Measurements from ENCODE around the gene FADS1.

Gene FADS1

DNA sequence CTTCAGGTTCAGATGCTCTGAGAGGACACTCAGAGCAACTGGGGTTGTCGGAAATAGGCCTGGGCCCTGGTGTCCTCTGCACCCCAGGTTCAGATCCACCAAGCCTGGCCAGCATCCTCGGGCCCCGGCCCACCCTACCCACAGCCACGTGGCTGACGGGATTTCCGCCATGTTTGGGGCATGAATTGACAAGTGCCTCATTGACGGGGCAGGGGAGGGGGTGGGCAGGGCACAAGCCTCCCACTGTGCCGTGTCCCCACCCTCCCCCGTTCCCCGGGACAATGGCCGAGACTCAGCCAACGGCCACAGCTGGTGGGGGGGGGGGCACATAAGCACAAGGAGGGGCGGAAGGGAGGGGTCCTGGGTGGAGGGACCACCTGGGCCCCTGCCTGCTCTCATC lies 55.9 kb downstream of the FADS1 start:
- H3K27ac ChIP-seq (ENCODE audit: low read depth, low read length): no peak overlapping the region

DNA sequence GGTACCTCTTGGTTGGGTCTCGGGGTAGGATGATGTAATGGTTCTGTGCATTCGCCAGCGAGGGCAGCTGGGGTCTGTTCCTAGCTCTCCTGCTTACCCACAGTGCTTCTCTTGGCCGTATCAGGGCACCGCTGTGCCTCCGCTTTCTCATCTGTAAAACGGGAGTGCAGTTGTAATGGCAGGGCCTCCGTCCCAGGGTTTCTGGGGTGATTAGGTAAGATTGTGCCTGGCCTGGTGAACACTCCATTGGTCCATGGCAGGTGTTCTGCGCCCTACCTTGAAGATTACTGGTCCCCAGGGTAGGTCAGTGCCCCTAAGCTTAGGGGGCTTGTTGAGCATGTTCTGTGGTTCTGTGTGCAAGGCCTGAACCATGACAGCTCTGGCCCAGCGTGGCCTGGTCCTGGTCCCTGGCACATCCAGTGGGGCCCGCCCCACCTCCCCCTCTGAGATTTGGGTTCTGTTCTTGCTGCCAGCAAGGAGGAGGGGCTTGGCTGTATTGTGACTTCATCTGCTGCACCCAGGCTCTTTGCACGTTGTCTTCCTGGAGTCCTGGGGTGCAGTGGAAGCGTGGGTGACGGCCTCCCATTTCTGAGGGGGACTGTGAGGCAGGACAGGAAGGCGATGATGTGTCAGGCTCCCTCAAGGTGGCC lies 59.5 kb downstream of the FADS1 start:
- Histone ChIP-seq H3K4me2 (ENCODE audit: low read length) (no peak overlapping the region), H3F3A (ENCODE audit: control insufficient read depth, insufficient read depth) (no peaks in the 10 kb centered on the region), H3K4me1 (ENCODE audit: control insufficient read depth, low read length) (no peaks in the 10 kb centered on the region)

More for the DNA sequence above, 55.9 kb downstream of the FADS1 start:
- TF ChIP-seq, protein P1, sequence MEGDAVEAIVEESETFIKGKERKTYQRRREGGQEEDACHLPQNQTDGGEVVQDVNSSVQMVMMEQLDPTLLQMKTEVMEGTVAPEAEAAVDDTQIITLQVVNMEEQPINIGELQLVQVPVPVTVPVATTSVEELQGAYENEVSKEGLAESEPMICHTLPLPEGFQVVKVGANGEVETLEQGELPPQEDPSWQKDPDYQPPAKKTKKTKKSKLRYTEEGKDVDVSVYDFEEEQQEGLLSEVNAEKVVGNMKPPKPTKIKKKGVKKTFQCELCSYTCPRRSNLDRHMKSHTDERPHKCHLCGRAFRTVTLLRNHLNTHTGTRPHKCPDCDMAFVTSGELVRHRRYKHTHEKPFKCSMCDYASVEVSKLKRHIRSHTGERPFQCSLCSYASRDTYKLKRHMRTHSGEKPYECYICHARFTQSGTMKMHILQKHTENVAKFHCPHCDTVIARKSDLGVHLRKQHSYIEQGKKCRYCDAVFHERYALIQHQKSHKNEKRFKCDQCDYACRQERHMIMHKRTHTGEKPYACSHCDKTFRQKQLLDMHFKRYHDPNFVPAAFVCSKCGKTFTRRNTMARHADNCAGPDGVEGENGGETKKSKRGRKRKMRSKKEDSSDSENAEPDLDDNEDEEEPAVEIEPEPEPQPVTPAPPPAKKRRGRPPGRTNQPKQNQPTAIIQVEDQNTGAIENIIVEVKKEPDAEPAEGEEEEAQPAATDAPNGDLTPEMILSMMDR (IDR thresholded peaks at IDR 0.05; ENCODE audit: low read depth, low read length, poor library complexity, severe bottlenecking): no peak
- no peak for TF ChIP-seq EZH2phosphoT487 (IDR thresholded peaks at IDR 0.05; ENCODE audit: borderline replicate concordance, low read length)
- H3K9me3 ChIP-seq (ENCODE audit: control insufficient read depth, insufficient read depth, low read length): no peaks in the 10 kb centered on the region
- H3K4me2 ChIP-seq (ENCODE audit: low read length): no peak overlapping the region
- no peaks in the 10 kb centered on the region for H4K20me1 ChIP-seq (ENCODE audit: control insufficient read depth, insufficient read depth, low read depth, low read length)
- no peak overlapping the region for H3K4me3 ChIP-seq (ENCODE audit: low read length)
- no peaks in the 10 kb centered on the region for H3K27me3 ChIP-seq (ENCODE audit: control insufficient read depth, low read length)
- no peaks in the 10 kb centered on the region for H3K79me2 ChIP-seq (ENCODE audit: control insufficient read depth, low read length)
- no peaks in the 10 kb centered on the region for H3F3A ChIP-seq (ENCODE audit: control insufficient read depth, insufficient read depth)
- H3K9me2 ChIP-seq (replicated peaks; ENCODE audit: control insufficient read depth, low read length): no peaks in the 10 kb centered on the region
- no peaks in the 10 kb centered on the region for H3K36me3 ChIP-seq (ENCODE audit: control insufficient read depth, low read length)
- H3K4me1 ChIP-seq (ENCODE audit: control insufficient read depth, low read length): no peaks in the 10 kb centered on the region

DNA sequence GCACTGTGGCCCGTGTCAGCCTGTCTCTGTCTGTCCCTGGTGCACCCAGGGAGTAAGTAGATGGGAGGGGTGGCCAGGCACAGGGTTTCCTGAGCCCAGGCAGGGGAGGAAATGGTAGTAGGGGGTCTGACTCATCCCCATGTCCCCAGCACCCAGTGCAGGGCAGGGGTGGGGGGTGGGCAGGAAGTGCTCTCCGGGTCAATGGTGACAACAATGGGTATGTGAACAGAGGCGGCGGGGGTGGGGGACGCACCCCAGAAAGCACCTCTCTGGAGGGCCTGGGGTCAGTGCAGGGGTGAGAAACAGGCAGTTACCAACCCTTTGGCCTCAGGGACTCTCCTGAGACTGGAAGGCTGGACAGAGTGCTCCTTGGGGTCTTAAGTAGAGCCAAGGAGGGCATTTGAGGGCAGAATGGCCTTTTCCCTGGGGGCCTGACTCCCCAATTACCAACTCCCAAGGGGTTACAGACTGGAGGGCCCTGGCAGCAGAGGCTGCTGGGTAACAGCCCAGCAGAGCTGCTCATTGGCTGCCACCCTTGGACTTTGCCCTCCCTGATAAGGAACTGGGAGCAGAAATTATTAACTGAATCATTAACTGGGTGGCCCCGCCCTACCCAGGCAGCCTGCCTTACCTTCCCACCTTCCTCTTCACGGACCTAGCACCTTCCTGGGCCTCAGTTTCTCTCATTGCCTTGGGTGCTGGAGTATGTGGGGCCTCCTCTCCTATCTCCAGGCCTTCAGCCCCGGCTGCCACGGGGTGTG lies 60.2 kb downstream of the FADS1 start:
- Histone ChIP-seq H3K4me3 (ENCODE audit: low read length) (no peak overlapping the region), H3K4me1 (ENCODE audit: control insufficient read depth, low read length) (no peaks in the 10 kb centered on the region)

More for the DNA sequence above, 59.5 kb downstream of the FADS1 start:
- H3K9me2 ChIP-seq (replicated peaks; ENCODE audit: control insufficient read depth, low read length): no peaks in the 10 kb centered on the region
- H3K4me3 ChIP-seq (ENCODE audit: low read length): no peak overlapping the region
- H3K36me3 ChIP-seq (ENCODE audit: control insufficient read depth, low read length): no peaks in the 10 kb centered on the region
- no peaks in the 10 kb centered on the region for H3K9me3 ChIP-seq (ENCODE audit: control insufficient read depth, insufficient read depth, low read length)
- no peak overlapping the region for H3K27ac ChIP-seq (ENCODE audit: low read depth, low read length)
- no peaks in the 10 kb centered on the region for H4K20me1 ChIP-seq (ENCODE audit: control insufficient read depth, insufficient read depth, low read depth, low read length)
- H3K27me3 ChIP-seq (ENCODE audit: control insufficient read depth, low read length): peaks cover 14% of the 10 kb centered on the region
- no peaks in the 10 kb centered on the region for H3K79me2 ChIP-seq (ENCODE audit: control insufficient read depth, low read length)
- TF ChIP-seq, protein P1 (IDR thresholded peaks at IDR 0.05; ENCODE audit: low read depth, low read length, poor library complexity, severe bottlenecking): no peak
- TF ChIP-seq EZH2phosphoT487 (IDR thresholded peaks at IDR 0.05; ENCODE audit: borderline replicate concordance, low read length): no peak

More for the DNA sequence above, 60.2 kb downstream of the FADS1 start:
- no peak overlapping the region for H3K27ac ChIP-seq (ENCODE audit: low read depth, low read length)
- no peaks in the 10 kb centered on the region for H3K9me3 ChIP-seq (ENCODE audit: control insufficient read depth, insufficient read depth, low read length)
- no peak for TF ChIP-seq EZH2phosphoT487 (IDR thresholded peaks at IDR 0.05; ENCODE audit: borderline replicate concordance, low read length)
- TF ChIP-seq, protein P1 (IDR thresholded peaks at IDR 0.05; ENCODE audit: low read depth, low read length, poor library complexity, severe bottlenecking): no peak
- peaks cover 20% of the 10 kb centered on the region for H3K27me3 ChIP-seq (ENCODE audit: control insufficient read depth, low read length)
- H3K4me2 ChIP-seq (ENCODE audit: low read length): no peak overlapping the region
- H3F3A ChIP-seq (ENCODE audit: control insufficient read depth, insufficient read depth): no peaks in the 10 kb centered on the region
- H3K79me2 ChIP-seq (ENCODE audit: control insufficient read depth, low read length): no peaks in the 10 kb centered on the region
- no peaks in the 10 kb centered on the region for H4K20me1 ChIP-seq (ENCODE audit: control insufficient read depth, insufficient read depth, low read depth, low read length)
- no peaks in the 10 kb centered on the region for H3K9me2 ChIP-seq (replicated peaks; ENCODE audit: control insufficient read depth, low read length)
- H3K36me3 ChIP-seq (ENCODE audit: control insufficient read depth, low read length): no peaks in the 10 kb centered on the region
